Fibroblast of skin of back (primary cell): ENCODE results near the gene DTX2.
"Not testable (repeated sequence)": the region's sequence is repeated elsewhere in the genome, so short reads cannot be mapped to it uniquely, and the experiment has no call there.

Experiments used
- DNase-seq: peaks from one replicate; pipeline ENCODE4 v3.0.0-alpha.2; 2013

Gene DTX2

GRCh38 chr7:76443846-76444245 lies 17.7 kb upstream of the DTX2 start:
- not testable (repeated sequence) for DNase-seq

GRCh38 chr7:76445577-76446008 lies 15.9 kb upstream of the DTX2 start:
- DNase-seq = peak; percentile 30

DNA sequence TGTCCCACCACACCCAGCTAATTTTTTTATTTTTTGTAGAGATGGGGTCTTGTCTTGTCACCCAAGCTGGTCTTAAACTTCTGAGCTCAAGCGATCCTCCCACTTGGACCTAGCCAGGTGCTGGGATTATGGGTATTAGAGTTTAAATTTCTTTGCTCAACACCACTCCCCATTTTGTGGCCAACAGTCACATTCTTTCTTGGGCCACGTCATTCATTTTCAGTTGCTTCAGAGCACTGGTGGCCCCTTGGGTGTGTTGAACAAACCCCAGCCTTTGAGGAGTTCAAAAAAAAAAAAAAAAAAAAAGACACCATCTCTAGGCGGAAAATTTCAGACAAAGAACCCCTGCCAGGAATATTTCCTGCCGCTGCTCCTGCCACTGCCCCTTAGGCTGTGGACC lies 4.5 kb upstream of the DTX2 start:
- DNase-seq = not testable (repeated sequence)

DNA sequence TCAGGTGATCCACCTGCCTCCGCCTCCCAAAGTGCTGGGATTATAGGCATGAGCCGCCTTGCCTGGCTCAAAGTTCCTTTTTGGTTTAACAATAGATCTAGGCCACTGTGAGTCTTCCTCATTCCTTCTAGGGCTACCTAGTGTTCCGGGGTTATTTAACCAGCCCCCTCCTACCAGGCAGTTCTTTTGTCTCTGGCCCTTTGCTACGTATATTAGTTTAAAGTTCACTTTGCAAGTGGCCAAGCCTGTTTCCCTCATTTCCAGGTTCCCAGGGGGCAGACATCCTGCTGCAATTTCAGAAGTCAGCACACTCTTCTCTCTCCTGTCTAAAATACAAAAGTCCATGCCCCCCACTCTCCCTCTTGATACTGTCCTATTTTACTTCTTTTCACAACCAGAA lies 3.0 kb upstream of the DTX2 start:
- DNase-seq = not testable (repeated sequence)

GRCh38 chr7:76460767-76461166 lies 742 bp upstream of the DTX2 start:
- not testable (repeated sequence) for DNase-seq

- not testable (repeated sequence) for DNase-seq
Measured at GRCh38 chr7:76462271-76462882, 868 bp downstream of the DTX2 start.

GRCh38 chr7:76464959-76465358 lies 3.5 kb downstream of the DTX2 start:
- not testable (repeated sequence) for DNase-seq

GRCh38 chr7:76465950-76466349 lies 4.4 kb downstream of the DTX2 start:
- not testable (repeated sequence) for DNase-seq

- DNase-seq = not testable (repeated sequence)
Measured at GRCh38 chr7:76467743-76468404, 6.4 kb downstream of the DTX2 start.

GRCh38 chr7:76471556-76472221 lies 10.2 kb downstream of the DTX2 start:
- DNase-seq = not testable (repeated sequence)

GRCh38 chr7:76473097-76473496 lies 11.6 kb downstream of the DTX2 start:
- not testable (repeated sequence) for DNase-seq

GRCh38 chr7:76476280-76476679 lies 14.8 kb downstream of the DTX2 start:
- not testable (repeated sequence) for DNase-seq

DNA sequence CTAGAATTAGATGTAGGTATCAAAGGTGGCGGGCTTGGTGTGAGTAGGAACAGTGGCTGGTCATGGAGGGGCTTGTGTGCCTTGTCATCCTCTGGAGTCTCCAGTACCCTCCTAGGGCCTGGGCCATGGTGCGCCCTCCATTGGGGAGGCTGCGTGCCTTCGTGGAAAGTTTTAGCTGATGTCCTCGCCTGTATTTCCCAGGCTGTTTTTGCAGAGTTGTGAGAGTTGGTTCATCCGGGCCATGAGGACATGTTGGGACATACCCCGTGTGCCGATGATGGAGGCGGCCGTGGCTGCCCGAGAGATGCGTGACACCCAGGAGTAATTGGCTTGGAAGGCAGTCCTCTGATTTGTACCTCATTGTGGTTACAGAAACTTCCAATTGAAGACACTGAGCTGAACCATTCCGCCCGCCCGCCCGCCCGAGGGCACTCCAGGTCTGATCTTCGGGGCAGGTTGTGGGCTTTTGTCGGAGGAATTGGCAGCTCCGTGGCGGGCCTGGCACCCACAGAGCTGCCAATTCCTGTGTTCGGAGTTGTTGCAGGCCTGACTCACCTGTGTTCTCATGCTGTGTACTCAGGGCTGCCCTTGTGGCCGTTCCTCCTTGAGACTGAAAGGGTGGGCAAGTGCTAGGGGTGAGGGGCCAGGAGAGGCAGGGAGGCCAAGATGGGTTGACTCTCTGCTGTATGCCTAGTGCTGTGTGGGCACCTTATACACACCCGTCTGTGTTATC lies 15.4 kb downstream of the DTX2 start:
- not testable (repeated sequence) for DNase-seq

- DNase-seq = not testable (repeated sequence)
Measured at GRCh38 chr7:76479628-76480027, 18.1 kb downstream of the DTX2 start.

DNA sequence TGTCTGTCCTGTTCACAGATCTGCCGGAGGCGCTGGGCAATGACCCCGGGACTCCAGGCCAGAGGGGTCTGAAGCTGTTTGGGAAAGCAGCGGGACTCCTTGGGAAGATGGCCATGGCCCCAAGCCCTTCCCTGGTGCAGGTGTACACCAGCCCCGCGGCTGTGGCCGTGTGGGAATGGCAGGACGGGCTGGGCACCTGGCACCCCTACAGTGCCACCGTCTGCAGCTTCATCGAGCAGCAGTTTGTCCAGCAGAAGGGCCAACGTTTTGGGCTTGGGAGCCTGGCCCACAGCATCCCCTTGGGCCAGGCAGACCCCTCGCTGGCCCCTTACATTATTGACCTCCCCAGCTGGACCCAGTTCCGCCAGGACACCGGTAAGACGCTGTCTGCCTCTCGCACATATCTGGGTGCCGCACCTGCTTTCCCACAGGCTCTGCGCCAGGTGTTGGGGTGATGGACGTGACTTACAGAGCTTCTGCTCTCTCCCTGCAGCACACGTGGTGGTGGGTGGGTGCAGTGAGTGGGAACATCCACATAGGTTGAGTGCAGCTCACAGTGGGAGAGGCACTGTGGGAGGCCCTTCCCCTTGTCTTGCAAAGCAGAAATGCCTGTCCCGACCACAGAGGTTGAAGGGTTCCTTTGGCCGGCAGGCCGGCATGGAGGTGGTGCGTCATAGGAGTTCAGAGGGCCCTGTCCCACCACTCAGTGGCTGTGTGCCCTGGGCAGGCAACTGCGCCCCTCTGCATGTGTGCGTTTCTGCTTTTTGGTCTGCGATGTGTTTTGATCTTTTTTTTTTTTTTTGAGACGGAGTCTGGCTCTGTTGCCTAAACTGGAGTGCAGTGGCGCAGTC lies 19.1 kb downstream of the DTX2 start:
- DNase-seq = not testable (repeated sequence)

- DNase-seq = not testable (repeated sequence)
Measured at GRCh38 chr7:76482660-76483059, 21.2 kb downstream of the DTX2 start.

DNA sequence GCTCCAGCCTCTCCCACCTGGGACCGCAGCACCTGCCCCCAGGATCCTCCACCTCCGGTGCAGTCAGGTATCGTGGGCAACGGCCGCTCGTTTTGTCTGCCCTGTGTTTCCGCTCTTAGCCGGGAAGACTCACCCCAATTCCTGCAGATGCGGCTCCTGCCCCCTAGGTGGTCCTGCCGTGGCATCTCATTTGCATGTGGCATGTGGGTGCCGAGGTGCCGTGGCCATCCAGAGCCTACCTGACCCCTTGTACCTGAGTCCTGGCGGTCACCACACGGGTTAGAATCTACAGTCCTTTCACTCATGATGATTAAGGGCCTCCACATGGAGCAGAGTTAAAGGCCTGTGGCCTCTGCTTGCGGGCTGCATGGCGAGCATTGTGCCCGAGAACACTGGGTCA lies 21.6 kb downstream of the DTX2 start:
- not testable (repeated sequence) for DNase-seq

DNA sequence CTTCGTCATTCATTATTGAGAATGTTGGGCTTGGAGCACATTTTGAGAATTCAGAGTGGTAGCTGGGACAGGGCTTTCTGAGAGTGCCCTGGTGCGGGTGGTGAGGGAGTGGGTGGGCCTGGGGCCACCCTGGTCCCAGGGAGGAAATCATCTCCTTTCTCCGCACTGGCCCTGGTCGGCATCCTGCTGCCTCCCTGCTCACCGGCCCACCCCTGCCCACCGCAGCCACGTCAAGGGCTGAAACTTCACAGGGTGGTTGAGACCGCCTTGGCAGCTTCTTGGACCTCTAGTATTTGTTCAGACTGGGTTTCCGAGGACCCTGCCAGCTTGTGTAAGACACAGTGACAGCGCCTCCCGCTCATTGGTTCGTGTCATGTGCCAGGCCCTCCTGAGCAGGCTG lies 22.9 kb downstream of the DTX2 start:
- DNase-seq = not testable (repeated sequence)

DNA sequence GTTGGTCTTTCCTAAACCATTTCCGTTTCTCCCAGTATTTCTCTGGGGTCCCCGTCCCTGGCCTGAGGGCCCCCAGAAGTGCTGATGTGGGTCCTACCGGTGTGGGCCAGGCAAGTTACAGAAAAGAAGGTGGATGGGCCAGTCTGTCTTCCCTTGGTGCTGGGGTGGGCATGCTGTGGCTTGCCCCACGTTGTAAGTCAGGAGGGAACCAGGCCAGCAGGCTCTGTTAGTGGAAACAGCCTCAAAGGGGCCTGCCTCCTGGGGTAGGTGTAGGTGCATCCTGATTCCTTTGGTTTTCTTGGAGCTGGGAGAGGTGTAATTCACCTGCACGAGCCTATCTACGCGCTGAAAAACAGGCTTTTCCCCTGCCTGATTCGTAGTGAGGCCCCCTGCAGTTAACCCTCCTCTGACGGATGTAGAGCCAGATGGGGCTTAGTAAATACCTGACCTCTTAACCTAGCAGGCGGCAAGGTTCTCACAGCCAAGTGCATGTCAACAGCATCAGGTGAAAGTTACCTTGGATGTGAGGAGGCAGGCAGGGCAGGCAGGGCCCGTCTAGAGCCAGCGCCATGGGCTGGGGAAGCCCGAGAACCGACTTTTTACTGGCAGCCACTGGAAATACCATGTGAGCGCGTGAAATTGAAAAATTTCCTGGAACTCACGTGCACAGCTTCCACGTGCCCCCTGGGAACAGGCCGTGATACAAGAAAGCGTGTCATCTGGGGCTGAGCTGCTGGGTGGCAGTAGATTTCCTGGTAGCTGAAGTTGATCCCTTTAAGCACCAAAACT lies 24.5 kb downstream of the DTX2 start:
- DNase-seq = not testable (repeated sequence)

DNA sequence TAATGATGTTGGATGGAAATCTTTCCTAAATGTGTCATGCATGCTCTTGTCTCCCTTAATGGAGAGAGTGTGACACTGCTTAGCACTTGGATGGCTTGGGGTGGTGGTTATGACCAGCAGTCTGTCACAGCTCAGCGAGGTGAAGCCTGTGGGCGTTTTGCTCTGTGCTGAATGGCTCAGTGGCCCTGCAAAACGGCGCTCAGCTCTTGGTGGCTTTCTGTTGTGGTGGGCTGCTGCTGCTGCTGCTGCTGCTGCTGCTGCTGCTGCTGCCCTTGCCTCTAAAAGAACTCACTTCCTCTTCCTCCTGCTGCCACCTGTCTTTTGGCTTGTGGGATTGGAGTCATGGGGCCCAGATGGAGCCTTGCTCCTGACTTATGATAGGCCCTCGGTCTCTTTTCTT lies 25.1 kb downstream of the DTX2 start:
- not testable (repeated sequence) for DNase-seq

DNA sequence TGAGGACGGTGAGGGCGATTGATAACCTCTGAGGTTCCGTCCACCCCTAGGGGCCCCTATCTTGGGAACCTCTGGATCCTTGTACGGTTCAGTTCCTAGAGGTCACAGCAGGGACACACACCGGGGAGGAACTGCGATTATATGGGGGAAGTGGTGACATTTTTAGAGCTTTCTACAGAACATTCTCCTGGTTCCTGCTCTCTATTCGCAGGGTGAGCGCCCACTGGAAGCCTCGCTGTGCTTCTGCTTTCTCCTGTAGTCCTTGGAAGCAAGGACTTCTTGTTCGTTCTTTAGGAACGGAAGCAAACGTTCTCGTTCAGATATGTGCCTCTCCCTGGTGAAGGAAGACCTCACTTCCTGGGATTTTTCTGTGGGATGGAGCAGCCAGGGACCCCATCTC lies 26.5 kb downstream of the DTX2 start:
- DNase-seq = not testable (repeated sequence)
